Thoracic aorta (tissue), 2 donors: ENCODE results near the gene PDE1C. TPM values are rescaled to one million over a fixed set of nuclear protein-coding genes. Genes with fewer than 3 reads are reported as not detected.
A peak's percentile ranks its signal among the peaks of the same experiment; 100 is the strongest.

Experiments used
- ATAC-seq: fragments of 150-250 bp; one replicate; pipeline ENCODE4 v1.8.0; 2017; ENCODE audit warnings: low read depth; ENCODE audit not compliant: insufficient number of reproducible peaks, low FRiP score
- DNase-seq: peaks from one replicate; pipeline ENCODE4 v3.0.0-alpha.2; 2020; ENCODE audit warnings: low spot score
- H3K27ac ChIP-seq, 2 donors: fragments of 200-600 bp; sonication (generic); 1 replicate in 1 of 2; 2 replicates in 1 of 2; pipeline ENCODE4 v1.5.1; 2016; ENCODE audit warnings: mild to moderate bottlenecking in 2 of 2, moderate library complexity in 2 of 2
- H3K27me3 ChIP-seq: fragments of 200-600 bp; sonication (generic); replicated peaks from 2 replicates; pipeline ENCODE4 v1.6.0; 2016; ENCODE audit warnings: mild to moderate bottlenecking; ENCODE audit not compliant: insufficient read depth
- H3K36me3 ChIP-seq: fragments of 200-600 bp; sonication (generic); one replicate; pipeline ENCODE4 v1.5.1; 2016
- H3K4me1 ChIP-seq, 2 donors: fragments of 200-600 bp; sonication (generic); 1 replicate in 1 of 2; 2 replicates in 1 of 2; pipeline versions ENCODE4 v1.5.1 to v1.6.0; 2016; ENCODE audit warnings: low read depth in 2 of 2, mild to moderate bottlenecking in 1 of 2; ENCODE audit not compliant: control insufficient read depth in 1 of 2
- H3K4me3 ChIP-seq: fragments of 200-600 bp; sonication (generic); 2 replicates; pipeline ENCODE4 v1.5.1; 2016; ENCODE audit warnings: mild to moderate bottlenecking
- H3K9me3 ChIP-seq: fragments of 200-600 bp; sonication (generic); 2 replicates; pipeline ENCODE4 v1.5.1; 2016
- CTCF ChIP-seq: fragments of 200-600 bp; sonication (generic); IDR thresholded peaks from one replicate; pipeline ENCODE4 v1.5.1; 2019; ENCODE audit warnings: antibody characterized with exemption
- total RNA-seq, 2 donors: library from RNA; depleted of rRNA; stranded (reverse); fragments of >200 nt; gene quantifications; one replicate each; pipeline versions ENCODE4 v1.1.0 to v1.2.3, GENCODE V29; 2016

PDE1C gene
- total RNA-seq, 2 donors from 2014 or later: 4.6 to 12.1 TPM

- Histone ChIP-seq H3K36me3 (no peaks in the 10 kb centered on the region), H3K4me1 (peaks cover 0 to 12% of the 10 kb centered on the region in 2 donors), H3K27ac (no peak overlapping the region), H3K4me3 (no peak overlapping the region), H3K9me3 (no peaks in the 10 kb centered on the region), H3K27me3 (no peaks in the 10 kb centered on the region)
- no peak for ATAC-seq
- no peak for TF ChIP-seq CTCF
- DNase-seq: no peak
Measured at GRCh38 chr7:32066441-32066840, 3.8 kb downstream of the PDE1C start.

- no peak for TF ChIP-seq CTCF
- H3K9me3 ChIP-seq: no peaks in the 10 kb centered on the region
- no peak overlapping the region for H3K4me3 ChIP-seq
- H3K27me3 ChIP-seq: no peaks in the 10 kb centered on the region
- H3K27ac ChIP-seq: no peak overlapping the region
- ATAC-seq: no peak
- DNase-seq: no peak
- peaks cover 0 to 5% of the 10 kb centered on the region in 2 donors for H3K4me1 ChIP-seq
- H3K36me3 ChIP-seq: no peaks in the 10 kb centered on the region
Measured at GRCh38 chr7:32063614-32064013, 6.6 kb downstream of the PDE1C start.

- ATAC-seq: no peak
- no peak overlapping the region for H3K4me3 ChIP-seq
- H3K4me1 ChIP-seq: peaks cover 0 to 5% of the 10 kb centered on the region in 2 donors
- H3K9me3 ChIP-seq: no peaks in the 10 kb centered on the region
- no peak for DNase-seq
- H3K27ac ChIP-seq: no peak overlapping the region
- TF ChIP-seq CTCF: no peak
- no peaks in the 10 kb centered on the region for H3K27me3 ChIP-seq
- H3K36me3 ChIP-seq: no peaks in the 10 kb centered on the region
Measured at GRCh38 chr7:32062150-32062549, 8.1 kb downstream of the PDE1C start.

- no peak for DNase-seq
- ATAC-seq: no peak
- H3K27ac ChIP-seq: no peak overlapping the region
- no peaks in the 10 kb centered on the region for H3K9me3 ChIP-seq
- no peak for TF ChIP-seq CTCF
- H3K4me1 ChIP-seq: peaks cover 0 to 5% of the 10 kb centered on the region in 2 donors
- no peak overlapping the region for H3K4me3 ChIP-seq
- H3K36me3 ChIP-seq: no peaks in the 10 kb centered on the region
- no peaks in the 10 kb centered on the region for H3K27me3 ChIP-seq
Measured at GRCh38 chr7:32061346-32061745, 8.9 kb downstream of the PDE1C start.

GRCh38 chr7:32059289-32060011 is 10.8 kb downstream of the PDE1C start:
- no peak for TF ChIP-seq CTCF
- Histone ChIP-seq H3K36me3 (no peaks in the 10 kb centered on the region), H3K27me3 (no peaks in the 10 kb centered on the region), H3K27ac (no peak overlapping the region), H3K4me3 (peak overlapping the region; percentile 32), H3K9me3 (no peaks in the 10 kb centered on the region), H3K4me1 (peaks cover 0 to 5% of the 10 kb centered on the region in 2 donors)
- no peak for ATAC-seq
- DNase-seq: no peak
